CD1c-positive myeloid dendritic cell (primary cell): Measurements from ENCODE around the gene GRM4.
"Not testable (repeated sequence)": the region's sequence is repeated elsewhere in the genome, so short reads cannot be mapped to it uniquely, and the experiment has no call there.

ENCODE experiments used
- DNase-seq: peaks from one replicate; pipeline ENCODE4 v3.0.0-alpha.2; 2016; ENCODE audit errors: extremely low spot score

The GRM4 gene

DNA sequence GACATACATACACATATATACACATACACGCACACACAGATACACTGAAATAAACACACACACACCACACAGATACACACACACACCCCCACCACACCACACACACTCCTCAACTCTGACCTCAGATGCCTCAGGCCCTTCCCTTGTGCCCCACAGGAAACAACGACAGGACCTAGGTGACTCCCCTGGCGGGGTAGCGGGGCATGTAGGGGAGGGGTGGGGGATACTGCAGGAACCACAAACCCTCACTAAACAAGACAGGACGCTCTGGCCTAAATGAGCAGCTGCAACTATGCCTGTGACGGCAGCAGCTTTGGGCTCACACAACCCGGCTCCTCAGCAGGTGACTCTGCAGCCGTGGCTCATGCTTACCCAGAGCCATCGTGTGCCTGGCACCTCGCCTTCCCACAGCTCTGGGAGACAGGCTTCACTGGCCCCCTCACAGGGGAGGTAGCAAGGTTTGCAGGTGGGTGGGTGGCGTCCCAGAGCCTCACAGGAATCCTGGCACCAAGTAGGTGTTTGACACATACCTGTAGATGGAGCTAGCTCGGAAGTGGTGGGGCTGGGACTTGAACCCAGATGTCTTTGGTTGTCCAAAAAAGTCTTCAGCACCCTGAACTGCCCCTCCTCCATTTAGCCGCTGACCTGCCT is 100.8 kb downstream of the GRM4 start:
- no peak for DNase-seq

DNA sequence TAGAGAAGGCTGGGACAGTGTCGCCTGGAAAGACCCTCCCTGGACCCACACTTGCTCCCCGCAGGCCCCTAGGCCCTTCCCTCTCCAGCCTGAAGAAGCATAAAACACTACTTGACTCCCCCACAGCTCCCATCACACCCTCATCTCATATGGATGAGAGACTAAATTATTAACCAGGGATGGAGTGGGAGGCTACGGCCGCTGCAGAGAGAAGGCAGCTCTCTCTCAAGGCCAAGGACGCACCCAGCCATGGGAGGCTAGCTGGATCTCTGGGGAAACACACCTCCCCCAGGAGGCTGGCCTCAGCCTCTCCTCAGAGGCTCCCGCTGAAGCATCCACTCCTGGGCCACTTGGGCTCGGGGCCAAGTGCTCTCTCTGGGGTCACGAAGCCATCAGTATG is 102.5 kb downstream of the GRM4 start:
- no peak for DNase-seq

DNA sequence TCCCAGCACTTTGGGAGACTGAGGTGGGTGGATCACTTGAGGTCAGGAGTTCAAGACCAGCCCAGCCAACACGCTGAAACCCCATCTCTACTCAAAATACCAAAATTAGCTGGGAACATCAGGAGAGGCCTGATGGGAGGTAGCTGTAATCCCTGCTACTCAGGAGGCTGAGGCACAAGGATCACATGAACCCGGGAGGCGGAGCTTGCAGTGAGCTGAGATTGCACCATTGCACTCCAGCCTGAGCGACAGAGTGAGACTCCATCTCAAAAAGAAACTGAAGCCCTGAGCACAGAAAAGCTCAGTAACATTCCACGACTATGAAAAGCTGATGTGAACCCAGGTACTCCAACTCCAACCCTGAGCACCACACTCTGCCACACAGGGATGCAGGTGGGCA is 103.9 kb downstream of the GRM4 start:
- not testable (repeated sequence) for DNase-seq

DNA sequence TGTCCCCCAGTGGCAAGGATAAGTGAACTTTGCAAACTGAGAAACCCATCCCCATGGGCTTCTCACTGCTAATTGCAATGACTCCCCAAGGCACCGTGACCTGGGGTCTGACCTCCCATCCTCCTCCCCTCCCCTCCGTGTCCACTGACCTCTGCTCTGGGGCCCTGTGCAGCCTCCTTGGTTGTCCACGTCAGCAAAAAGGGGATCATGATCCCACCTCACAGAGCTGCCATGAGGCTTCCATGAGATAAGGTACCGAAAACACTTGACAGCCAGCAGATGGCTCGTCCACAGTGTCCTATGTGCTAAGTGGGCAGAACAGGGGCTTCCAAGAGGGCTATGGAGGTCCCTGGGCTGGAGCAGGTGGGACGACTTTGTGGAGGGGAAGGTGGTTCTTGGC is 104.5 kb downstream of the GRM4 start:
- no peak for DNase-seq

DNA sequence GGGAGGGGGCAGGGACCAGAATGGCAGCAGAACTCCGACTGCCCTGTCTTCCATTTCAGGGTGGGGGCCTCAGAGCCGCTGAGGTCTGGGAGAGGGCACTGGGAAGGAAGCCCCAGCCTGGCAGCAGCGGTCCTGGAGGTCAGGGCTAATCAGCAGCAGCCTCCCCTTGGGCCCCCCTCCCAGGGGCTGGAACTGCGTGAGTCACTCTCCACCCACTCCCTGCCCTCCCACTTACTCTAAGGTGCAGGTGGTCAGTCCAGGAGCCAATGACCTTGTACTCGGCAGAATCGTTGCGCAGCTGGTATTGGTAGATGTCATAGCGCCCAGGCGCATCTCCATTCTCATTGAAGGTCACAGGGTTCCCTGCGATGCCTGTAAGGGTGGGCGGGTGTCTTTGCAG is 105.9 kb downstream of the GRM4 start:
- no peak for DNase-seq

DNA sequence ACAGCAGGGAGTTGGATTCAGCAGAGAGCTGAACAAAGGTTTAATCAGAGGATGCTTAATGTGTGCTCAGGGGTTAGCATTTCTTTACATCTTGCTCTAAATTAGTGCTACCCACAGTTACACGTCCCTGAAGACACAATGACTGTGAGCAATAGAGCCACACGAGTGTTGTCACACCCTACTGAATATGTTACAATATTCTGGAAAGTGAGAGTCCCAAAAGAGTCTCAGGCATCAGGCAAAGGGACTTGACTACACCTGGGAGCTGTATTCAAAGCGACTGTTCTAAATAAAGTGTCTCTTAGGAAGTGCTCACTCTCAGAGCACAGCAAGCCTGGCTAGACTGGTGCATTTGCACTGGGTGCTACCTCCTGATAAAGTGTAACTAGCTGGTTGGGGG is 108.7 kb downstream of the GRM4 start:
- DNase-seq = no peak

DNA sequence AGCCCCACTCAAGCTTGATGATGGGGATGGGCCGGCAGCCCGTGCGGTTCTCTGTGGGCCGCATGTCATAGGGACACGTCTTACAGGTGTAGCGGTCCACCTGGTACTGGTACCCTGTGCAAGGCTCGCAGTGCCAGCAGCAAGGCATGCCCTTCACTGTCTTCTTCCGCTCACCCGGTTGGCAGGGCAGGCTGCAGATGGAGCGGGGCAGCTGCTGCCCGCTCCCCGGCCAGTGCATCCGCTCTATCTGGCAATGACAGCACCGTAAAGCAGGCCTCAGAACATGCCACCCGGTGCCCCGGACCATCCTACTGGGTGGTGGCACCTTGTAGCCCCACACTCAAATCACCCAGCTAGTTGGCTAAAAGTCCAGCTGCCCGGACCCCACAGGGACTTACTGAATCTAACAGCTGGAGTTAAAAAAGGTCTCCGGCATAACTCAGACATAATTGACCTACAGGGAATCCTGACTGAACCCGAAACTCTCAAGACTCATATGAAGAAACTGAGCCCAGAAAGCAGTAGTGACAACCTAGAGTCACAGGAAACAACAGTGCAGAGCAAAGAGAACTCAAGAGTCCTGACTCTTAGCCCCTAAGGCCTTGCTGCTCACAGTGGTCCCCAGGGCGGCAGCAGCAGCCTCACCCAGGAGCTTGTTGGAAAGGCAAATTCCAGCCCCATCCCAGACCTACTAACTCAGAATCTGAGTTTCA is 109.4 kb downstream of the GRM4 start:
- DNase-seq = no peak

DNA sequence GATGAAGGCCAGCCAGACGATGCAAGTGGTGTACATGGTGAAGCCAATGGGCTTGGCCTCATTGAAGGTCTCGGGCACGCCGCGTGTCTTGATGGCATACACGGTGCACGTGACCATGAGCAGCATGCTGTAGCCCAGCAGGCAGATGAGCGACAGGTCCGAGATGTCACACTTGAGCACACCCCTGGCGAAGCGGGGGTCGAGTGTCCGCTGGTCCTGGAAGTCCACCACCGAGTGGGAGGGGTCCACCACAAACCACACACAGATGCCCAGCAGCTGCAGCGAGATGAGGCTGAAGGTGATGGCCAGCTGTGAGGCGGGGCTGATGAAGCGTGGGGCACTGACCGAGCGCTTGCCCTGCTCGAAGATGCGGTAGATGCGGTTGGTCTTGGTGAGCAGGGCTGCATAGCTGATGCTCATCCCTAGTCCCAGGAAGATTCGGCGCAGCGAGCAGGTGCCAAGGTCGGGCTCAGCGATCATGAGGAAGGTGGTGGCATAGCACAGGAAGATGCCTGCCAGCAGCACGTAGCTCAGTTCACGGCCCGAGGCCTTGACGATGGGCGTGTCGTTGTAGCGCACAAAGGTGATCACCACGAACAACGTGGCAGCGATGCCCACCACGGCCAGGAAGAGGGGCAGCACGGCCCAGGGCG is 110.1 kb downstream of the GRM4 start:
- no peak for DNase-seq

DNA sequence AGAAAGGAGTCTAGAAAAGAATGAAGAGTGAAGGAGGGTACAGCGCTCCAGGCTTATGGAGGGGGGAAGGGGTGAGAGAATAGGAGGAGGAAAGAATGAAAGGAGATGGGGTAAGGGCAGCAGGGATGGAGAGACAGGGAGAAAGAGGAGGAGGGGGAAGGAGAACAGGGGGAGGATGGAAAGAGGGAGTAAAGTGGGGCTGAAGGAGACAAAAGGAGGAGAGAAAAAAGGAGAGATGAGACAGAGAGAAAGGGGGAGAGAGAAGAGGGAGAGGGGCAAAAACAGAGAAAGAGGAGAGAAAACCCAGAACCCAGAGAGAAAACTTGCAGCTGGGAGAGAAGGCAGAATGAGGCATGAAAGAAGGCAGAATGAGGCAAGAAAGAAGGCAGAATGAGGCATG is 110.7 kb downstream of the GRM4 start:
- no peak for DNase-seq

DNA sequence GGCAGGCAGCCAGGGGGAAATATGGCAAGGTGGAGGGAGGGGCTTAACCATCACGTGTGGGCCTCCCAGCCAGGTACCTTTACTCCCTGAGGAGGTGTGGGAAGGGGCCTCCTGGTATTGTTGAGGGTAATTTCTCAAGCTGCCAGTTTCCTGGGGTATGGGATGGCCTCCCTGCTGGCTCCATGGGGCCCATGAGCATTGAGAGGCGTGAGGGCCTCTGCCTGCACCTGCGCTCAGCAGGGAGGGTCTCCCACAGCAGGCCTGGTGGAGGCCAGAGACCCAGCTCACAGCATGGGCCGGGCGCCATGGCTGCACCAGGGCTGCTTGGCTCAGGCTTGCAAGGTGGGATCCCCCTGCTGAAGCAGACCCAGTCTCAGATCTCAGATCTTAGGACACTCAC is 113.0 kb downstream of the GRM4 start:
- no peak for DNase-seq

DNA sequence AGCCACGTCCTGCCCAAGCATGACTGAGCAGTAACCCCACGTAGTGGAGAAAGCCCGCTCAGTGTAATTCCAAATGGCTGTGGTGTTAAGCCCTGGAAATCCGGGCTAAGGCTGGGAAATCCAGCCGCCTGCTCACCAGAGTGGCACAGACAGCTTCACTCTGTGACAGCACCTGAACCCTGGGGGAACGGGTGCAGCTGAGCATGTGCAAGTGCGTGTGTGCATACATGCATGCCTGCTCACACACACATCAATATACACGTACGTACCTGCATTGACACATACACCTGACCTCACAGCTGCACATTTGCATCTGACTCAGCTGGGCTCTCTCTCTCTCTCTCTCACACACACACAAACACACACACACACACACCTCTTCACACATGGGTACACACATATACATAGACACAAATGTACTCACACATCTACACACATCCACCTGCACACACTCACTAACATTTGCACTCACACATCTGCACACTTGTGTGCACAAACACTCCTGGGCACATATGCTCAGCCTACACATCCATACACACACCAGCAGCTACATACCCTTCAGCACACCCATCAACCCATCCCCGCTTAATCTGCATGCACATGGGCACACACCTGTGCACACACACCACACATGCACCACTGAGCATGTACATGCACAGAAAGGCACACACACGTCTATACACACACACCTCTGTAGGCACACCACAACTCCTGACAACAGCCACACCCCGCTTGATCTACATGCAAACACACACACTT is 114.1 kb downstream of the GRM4 start:
- no peak for DNase-seq

DNA sequence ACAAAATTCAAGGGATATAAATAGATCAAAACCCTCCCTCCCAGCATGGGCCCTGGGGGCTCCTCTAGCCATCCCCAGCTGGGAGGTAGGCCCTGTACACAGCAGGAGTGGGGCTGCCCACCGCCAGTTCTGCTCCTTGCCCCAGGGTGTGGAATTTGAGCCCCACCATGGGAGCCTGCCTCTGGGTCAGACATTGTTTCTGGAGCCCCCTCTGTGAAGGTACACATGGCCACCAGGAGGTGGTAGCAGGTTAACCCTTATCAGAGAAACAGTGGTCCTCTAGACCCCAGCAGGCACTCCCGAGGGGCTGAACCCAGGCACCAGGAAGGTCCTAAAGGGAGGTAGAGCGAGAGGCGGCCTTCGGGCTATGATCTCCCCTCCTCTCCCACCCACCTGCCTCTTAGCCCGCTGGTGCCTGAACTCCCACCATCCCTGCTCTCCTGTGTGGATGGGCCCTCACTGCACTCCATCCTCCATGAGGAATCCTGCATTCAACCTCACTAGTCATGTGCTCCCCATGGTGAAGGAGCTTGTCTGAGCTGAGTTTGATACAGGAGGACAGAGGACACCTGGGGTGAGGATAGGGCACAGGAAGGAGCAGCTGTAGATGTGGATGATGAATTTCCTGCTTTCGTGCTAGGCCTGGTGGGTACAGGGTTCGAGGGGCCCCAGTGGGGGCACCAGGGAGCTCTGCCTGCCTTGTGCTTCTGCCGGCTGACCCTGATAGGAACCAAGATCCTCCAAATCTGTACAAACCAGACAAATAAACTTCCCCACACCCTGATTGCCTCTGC is 114.9 kb downstream of the GRM4 start:
- no peak for DNase-seq

DNA sequence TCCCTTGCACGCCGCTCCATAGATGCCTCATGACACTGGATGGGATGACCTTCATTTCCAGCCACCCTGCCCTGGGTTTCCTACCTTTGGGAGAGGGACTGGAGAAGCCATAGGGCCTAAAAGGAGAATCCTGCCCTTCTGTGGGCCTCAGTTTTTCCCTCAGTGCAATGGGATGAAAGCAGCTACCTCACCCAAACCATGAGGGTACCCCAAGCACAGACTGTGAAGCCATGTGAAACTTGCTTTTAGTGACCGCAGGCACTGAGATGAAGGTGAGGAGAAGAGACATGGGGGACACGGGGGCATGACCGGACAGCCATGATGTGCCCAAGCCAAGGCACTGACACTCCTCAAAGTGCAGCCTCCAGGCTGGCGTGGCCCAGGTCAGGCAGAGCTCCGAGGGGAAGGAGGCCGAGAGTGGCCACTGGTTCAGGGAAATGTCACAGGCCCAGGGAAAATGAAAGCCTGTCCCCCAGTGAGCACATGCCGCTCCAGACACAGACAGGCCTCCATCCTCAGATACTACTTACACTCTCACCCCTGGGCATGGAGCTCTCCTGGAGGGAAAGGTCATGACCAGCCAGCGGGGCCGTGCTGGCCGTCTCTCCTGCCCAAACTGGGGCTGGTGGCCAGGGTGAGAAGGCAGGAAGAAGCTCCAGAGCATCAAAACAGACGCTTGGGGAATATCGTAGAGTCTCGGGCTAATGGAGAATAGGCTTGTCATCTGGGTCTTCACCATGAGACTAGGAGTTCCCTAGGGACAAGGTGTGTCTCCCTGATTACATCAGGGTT is 116.2 kb downstream of the GRM4 start:
- DNase-seq = no peak

DNA sequence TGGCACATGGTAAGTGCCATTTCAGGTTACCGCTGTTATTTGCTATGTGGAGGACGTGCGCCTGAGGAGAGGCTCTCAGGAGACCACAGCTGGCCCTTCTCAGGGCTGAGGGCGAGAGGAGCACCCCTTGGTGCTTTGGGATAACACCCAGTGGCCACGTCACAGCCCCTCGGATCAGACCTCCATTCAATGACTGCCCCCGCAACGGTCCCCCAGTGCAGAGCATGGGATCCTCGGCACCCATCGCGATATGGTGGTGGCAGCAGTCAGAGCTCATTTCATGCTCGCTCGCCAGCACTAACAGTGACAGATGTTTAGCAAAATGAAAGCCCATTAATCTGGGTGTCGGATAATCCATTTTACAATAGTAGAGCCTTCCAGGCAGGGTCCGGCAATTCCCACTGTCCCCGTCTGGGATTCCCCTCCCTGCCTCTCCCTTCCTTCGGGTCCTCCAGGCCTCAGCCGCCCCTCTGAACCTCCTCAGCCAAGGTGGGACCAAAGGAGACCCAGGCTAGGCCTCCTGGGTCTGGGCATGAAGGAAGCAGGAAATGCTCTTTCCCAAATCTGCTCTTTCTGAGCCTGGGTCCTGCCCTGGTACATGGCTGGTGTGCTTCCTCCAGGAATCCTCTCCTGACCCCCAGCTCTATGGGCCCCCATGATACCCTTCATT is 117.1 kb downstream of the GRM4 start:
- DNase-seq = no peak

DNA sequence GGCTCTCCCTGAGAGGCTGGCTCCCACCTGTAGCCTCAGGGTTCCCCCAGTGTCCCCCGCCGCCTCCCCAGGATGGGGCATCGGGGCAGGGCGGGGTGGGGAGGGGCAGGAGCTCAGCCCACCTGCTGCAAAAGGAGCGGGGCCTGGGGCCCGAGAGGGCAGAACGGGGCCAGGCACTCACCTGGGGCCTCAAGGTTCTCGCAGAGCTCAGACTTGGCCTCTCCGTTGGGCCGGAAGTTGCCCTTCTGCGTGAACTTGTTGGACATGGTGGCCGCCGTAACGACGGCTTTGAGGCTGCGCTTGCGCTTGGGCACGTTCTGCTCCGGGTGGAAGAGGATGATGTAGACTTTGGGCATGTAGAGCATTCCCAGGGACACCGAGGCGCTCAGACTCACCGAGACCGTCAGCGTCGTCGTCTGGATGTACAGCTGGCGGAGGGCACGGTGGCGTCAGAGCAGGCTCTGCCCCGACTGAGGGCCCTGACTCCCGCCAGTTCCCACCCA is 117.9 kb downstream of the GRM4 start:
- no peak for DNase-seq

DNA sequence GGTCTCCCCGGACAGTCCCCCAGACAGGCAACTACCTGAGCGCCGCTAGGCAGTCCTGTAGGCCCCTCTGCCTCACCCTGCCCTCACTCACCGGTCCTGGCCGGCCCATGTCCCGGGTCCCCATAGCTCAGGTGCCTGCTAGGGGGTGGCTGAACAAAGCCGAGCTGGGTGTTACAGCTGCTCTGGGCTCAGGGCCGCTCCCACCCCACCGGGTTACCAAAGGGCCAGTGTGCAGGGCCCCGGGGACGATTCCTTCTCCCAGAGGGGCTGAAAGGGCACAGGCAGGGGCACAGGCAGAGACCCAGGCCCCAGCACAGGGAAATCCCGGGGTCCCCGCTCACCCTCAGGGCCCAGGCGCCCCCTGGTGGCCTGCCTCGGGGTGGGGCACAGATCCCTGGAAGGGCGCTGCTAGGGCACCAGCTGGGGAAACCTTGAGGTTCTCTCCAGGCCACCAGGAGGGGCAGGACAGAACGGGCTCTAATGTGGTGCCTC is 118.4 kb downstream of the GRM4 start:
- DNase-seq = peak; percentile 49

DNA sequence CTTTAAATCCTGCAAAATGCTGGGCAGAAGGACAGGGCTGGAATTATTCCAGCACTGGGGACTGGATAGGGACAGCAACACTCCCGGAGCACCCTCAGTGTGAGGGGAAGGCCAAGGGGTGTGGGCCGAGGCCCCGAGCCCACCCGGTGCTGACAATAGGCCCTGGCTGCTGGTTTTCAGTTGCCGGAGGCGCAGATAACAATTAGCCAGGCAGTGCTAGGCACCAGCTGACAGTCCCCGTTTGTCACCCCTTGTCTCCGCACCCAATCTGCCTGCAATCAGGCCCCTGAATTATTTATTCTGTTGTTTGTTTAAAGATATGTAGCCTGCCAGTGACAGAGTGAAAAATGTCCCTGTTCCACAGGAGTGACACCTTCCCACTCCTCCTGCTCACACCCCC is 120.0 kb downstream of the GRM4 start:
- no peak for DNase-seq

DNA sequence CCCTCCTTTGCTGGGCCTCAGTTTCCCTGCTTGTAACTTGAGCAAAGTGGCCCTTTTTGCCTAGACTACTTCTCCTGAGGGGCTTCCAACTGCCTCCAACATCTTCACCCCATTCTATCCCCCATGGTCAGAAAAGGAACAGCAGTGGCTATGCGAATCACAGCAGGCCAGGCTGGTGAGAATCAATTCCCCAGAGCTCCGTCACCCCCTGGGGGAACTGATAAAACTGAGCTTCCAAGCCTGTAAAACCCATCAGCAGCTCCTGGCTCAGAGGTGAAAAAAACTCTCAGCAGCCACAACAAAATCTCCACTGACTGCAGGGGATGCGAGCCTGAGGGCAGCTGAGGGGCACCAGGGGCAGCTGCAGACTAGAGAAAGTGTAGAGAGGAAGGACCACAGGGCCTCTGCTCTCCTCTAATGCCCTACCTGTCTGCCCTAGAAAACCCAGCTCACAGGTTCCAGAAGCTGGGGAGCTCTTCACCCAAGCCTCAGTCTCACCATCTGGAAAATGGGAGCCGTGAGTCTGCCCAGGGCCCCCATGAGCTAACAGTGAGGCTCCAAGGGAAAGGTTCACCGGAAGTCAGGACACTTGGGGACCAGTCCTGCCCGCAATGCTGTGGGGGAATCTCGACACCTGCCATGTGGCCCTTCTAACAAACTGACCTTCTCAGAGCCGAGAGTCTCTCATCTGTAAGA is 120.6 kb downstream of the GRM4 start:
- DNase-seq = no peak

DNA sequence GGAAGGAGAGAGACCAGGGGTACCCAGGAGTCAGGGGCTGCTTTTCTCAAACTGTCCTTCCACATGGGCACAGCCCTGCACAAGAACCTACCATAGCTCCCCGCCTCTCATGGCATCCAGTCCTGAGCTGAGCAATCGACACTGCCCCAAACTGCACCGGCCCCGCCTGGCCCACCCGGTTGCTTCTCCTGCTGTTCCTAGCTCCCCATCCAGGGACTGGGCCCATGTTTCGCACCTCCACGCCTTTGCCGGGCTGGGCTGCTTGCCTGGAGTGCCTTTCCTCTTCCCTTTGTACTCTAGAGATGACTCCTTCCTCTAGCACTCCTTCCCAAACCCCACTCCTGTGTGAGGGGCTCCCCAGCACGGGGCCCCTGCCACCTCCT is 123.0 kb downstream of the GRM4 start:
- DNase-seq = no peak
